ENCODE results near the gene PGLYRP1. TPM values are rescaled to one million over a fixed set of nuclear protein-coding genes. Genes with fewer than 3 reads are reported as not detected.

Gene PGLYRP1
- total RNA-seq (2022; extraction: Qiagen RNA extraction; ENCODE audit: low read depth): not detected in 5 replicates

GRCh38 chr19:46022431-46023310 lies at the start of gene PGLYRP1:
TSS of gene PGLYRP1 (minus strand) at chr19:46023053. CDS start at chr19:46023021, 32 bp downstream.

GRCh38 chr19:46040952-46041500 lies 18.2 kb upstream of the PGLYRP1 start, which contains the start of gene IGFL4:
TSS of gene IGFL4 (minus strand) at chr19:46041002. CDS start at chr19:46040962, 40 bp downstream.

GRCh38 chr19:45994998-45995714 lies 27.7 kb downstream of the PGLYRP1 start, which contains the start of gene CCDC61:
TSS of gene CCDC61 (plus strand) at chr19:45995467. CDS start at chr19:46003019, 7,552 bp downstream.

GRCh38 chr19:45973553-45974338 lies 49.1 kb downstream of the PGLYRP1 start, which contains the start of gene NOVA2:
TSS of gene NOVA2 (minus strand) at chr19:45973865. CDS start at chr19:45973351, 514 bp downstream.

Other genes with a start within 250 kb of the PGLYRP1 start
- 36.9 to 58.2 TPM (median 54.8 TPM) in 5 replicates for gene DMPK, start 240.6 kb downstream of the PGLYRP1 start, total RNA-seq (2022; extraction: Qiagen RNA extraction; ENCODE audit: low read depth)
- 23.6 to 40.1 TPM (median 35.8 TPM) in 5 replicates for gene DMWD, start 230.2 kb downstream of the PGLYRP1 start, total RNA-seq (2022; extraction: Qiagen RNA extraction; ENCODE audit: low read depth)
- gene RSPH6A, start 207.7 kb downstream of the PGLYRP1 start, total RNA-seq (2022; extraction: Qiagen RNA extraction; ENCODE audit: low read depth): 0.03 TPM in 1 of 5 replicates, not detected in the others
- 59.7 to 84.4 TPM (median 77.3 TPM) in 5 replicates for gene SYMPK, start 159.9 kb downstream of the PGLYRP1 start, total RNA-seq (2022; extraction: Qiagen RNA extraction; ENCODE audit: low read depth)
- gene FOXA3, start 158.7 kb downstream of the PGLYRP1 start, total RNA-seq (2022; extraction: Qiagen RNA extraction; ENCODE audit: low read depth): 0.76 to 1.2 TPM (median 0.94 TPM) in 5 replicates
- gene IRF2BP1, start 136.9 kb downstream of the PGLYRP1 start, total RNA-seq (2022; extraction: Qiagen RNA extraction; ENCODE audit: low read depth): 21.0 to 39.5 TPM (median 37.8 TPM) in 5 replicates
- gene MYPOP, start 120.4 kb downstream of the PGLYRP1 start, total RNA-seq (2022; extraction: Qiagen RNA extraction; ENCODE audit: low read depth): 6.5 to 12.1 TPM (median 10.7 TPM) in 5 replicates
- gene NANOS2, start 108.3 kb downstream of the PGLYRP1 start, total RNA-seq (2022; extraction: Qiagen RNA extraction; ENCODE audit: low read depth): not detected in 5 replicates
- 0.08 to 0.20 TPM (median 0.11 TPM) in 5 replicates for gene NOVA2, start 49.2 kb downstream of the PGLYRP1 start, total RNA-seq (2022; extraction: Qiagen RNA extraction; ENCODE audit: low read depth)
- 2.9 to 6.1 TPM (median 4.5 TPM) in 5 replicates for gene CCDC61, start 27.6 kb downstream of the PGLYRP1 start, total RNA-seq (2022; extraction: Qiagen RNA extraction; ENCODE audit: low read depth)
- gene IGFL4, start 17.9 kb upstream of the PGLYRP1 start, total RNA-seq (2022; extraction: Qiagen RNA extraction; ENCODE audit: low read depth): 0.37 to 0.74 TPM (median 0.51 TPM) in 5 replicates
- 0.17 to 0.38 TPM (median 0.24 TPM) in 3 of 5 replicates, not detected in the others for gene IGFL3, start 101.6 kb upstream of the PGLYRP1 start, total RNA-seq (2022; extraction: Qiagen RNA extraction; ENCODE audit: low read depth)
- gene IGFL2, start 125.2 kb upstream of the PGLYRP1 start, total RNA-seq (2022; extraction: Qiagen RNA extraction; ENCODE audit: low read depth): 0.20 to 1.2 TPM (median 0.83 TPM) in 5 replicates
- gene IGFL1, start 206.7 kb upstream of the PGLYRP1 start, total RNA-seq (2022; extraction: Qiagen RNA extraction; ENCODE audit: low read depth): 1.3 to 3.6 TPM (median 2.7 TPM) in 5 replicates

Data from A549 treated with CpdA at 1 μM for 4 hours (cell line).